ENCODE measurements around the gene SCAF8. TPM values are rescaled to one million over a fixed set of nuclear protein-coding genes. Genes with fewer than 3 reads are reported as not detected.
"Not testable (repeated sequence)": the region's sequence is repeated elsewhere in the genome, so short reads cannot be mapped to it uniquely, and the experiment has no call there.

Gene SCAF8
- 48.2 and 50.7 TPM in 2 replicates for total RNA-seq (2014; rRNA removed; shearing (Covaris generic))

GRCh38 chr6:154733183-154733625, at the start of gene SCAF8:
Gene SCAF8 (plus strand): TSS chr6:154733416. CDS start chr6:154733901, 485 bp downstream.
- peaks cover 5% of the 10 kb centered on the region for H3K4me1 ChIP-seq
- peak within 1 kb of the TSS; percentile 99 for H3K4me3 ChIP-seq
- H3K27me3 ChIP-seq = no peaks in the 10 kb centered on the region
- peak; percentile 72 to 87 for DNase-seq
- peaks cover 3% of the 10 kb centered on the region; the same call in 1 of the 2 replicates for H3K36me3 ChIP-seq
- H3K27ac ChIP-seq = peak within 1 kb of the TSS; percentile 99
- H3K9me3 ChIP-seq (replicated peaks) = no peaks in the 10 kb centered on the region

- no peaks in the 10 kb centered on the region for H3K36me3 ChIP-seq
- H3K27me3 ChIP-seq = no peaks in the 10 kb centered on the region
- H3K4me1 ChIP-seq = no peaks in the 10 kb centered on the region
- no peak overlapping the region for H3K4me3 ChIP-seq
- H3K9me3 ChIP-seq (replicated peaks) = no peaks in the 10 kb centered on the region
- no peak for DNase-seq
- H3K27ac ChIP-seq = no peak overlapping the region
Observed at GRCh38 chr6:154683756-154684523, 49.3 kb upstream of the SCAF8 start.

- no peaks in the 10 kb centered on the region for H3K27me3 ChIP-seq
- H3K4me1 ChIP-seq = no peaks in the 10 kb centered on the region
- H3K4me3 ChIP-seq = no peak overlapping the region
- no peaks in the 10 kb centered on the region for H3K9me3 ChIP-seq (replicated peaks)
- H3K27ac ChIP-seq = no peak overlapping the region
- H3K36me3 ChIP-seq = no peaks in the 10 kb centered on the region
- no peak for DNase-seq
Observed at GRCh38 chr6:154686162-154686561, 47.1 kb upstream of the SCAF8 start.

- H3K9me3 ChIP-seq (replicated peaks) = no peaks in the 10 kb centered on the region
- no peaks in the 10 kb centered on the region for H3K27me3 ChIP-seq
- DNase-seq = no peak
- H3K4me1 ChIP-seq = no peaks in the 10 kb centered on the region
- H3K4me3 ChIP-seq = no peak overlapping the region
- H3K36me3 ChIP-seq = no peaks in the 10 kb centered on the region
- no peak overlapping the region for H3K27ac ChIP-seq
Observed at GRCh38 chr6:154689493-154690255, 43.5 kb upstream of the SCAF8 start.

GRCh38 chr6:154690857-154691256, 42.4 kb upstream of the SCAF8 start:
- no peak for DNase-seq
- Histone ChIP-seq H3K4me1 (no peaks in the 10 kb centered on the region), H3K36me3 (no peaks in the 10 kb centered on the region), H3K27ac (no peak overlapping the region), H3K4me3 (no peak overlapping the region), H3K27me3 (no peaks in the 10 kb centered on the region), H3K9me3 (replicated peaks) (no peaks in the 10 kb centered on the region)

GRCh38 chr6:154696661-154697060, 36.6 kb upstream of the SCAF8 start:
- Histone ChIP-seq H3K4me1 (no peaks in the 10 kb centered on the region), H3K36me3 (no peaks in the 10 kb centered on the region), H3K27me3 (no peaks in the 10 kb centered on the region), H3K4me3 (no peak overlapping the region), H3K9me3 (replicated peaks) (no peaks in the 10 kb centered on the region), H3K27ac (no peak overlapping the region)
- DNase-seq = no peak

- Histone ChIP-seq H3K4me1 (no peaks in the 10 kb centered on the region), H3K9me3 (replicated peaks) (no peaks in the 10 kb centered on the region), H3K27ac (no peak overlapping the region), H3K4me3 (no peak overlapping the region), H3K36me3 (no peaks in the 10 kb centered on the region), H3K27me3 (no peaks in the 10 kb centered on the region)
- DNase-seq = no peak
Observed at GRCh38 chr6:154703124-154703523, 30.1 kb upstream of the SCAF8 start.

GRCh38 chr6:154705471-154706113, 27.6 kb upstream of the SCAF8 start:
- H3K9me3 ChIP-seq (replicated peaks) = no peaks in the 10 kb centered on the region
- DNase-seq = peak in 1 of 2 experiments; percentile 7
- no peak overlapping the region for H3K27ac ChIP-seq
- no peaks in the 10 kb centered on the region for H3K36me3 ChIP-seq
- no peaks in the 10 kb centered on the region for H3K4me1 ChIP-seq
- no peak overlapping the region for H3K4me3 ChIP-seq
- no peaks in the 10 kb centered on the region for H3K27me3 ChIP-seq

GRCh38 chr6:154706389-154706788, 26.8 kb upstream of the SCAF8 start:
- H3K9me3 ChIP-seq (replicated peaks) = no peaks in the 10 kb centered on the region
- H3K4me1 ChIP-seq = no peaks in the 10 kb centered on the region

GRCh38 chr6:154709621-154710020, 23.6 kb upstream of the SCAF8 start:
- Histone ChIP-seq H3K27ac (no peak overlapping the region), H3K4me1 (no peaks in the 10 kb centered on the region), H3K36me3 (no peaks in the 10 kb centered on the region), H3K9me3 (replicated peaks) (no peaks in the 10 kb centered on the region), H3K27me3 (no peaks in the 10 kb centered on the region), H3K4me3 (no peak overlapping the region)
- no peak for DNase-seq

More at GRCh38 chr6:154706389-154706788, 26.8 kb upstream of the SCAF8 start:
- Histone ChIP-seq H3K36me3 (no peaks in the 10 kb centered on the region), H3K27me3 (no peaks in the 10 kb centered on the region), H3K4me3 (no peak overlapping the region), H3K27ac (no peak overlapping the region)
- no peak for DNase-seq

GRCh38 chr6:154710689-154711088, 22.5 kb upstream of the SCAF8 start:
- Histone ChIP-seq H3K4me3 (no peak overlapping the region), H3K36me3 (no peaks in the 10 kb centered on the region), H3K27me3 (no peaks in the 10 kb centered on the region), H3K27ac (no peak overlapping the region), H3K4me1 (no peaks in the 10 kb centered on the region), H3K9me3 (replicated peaks) (no peaks in the 10 kb centered on the region)
- no peak for DNase-seq

GRCh38 chr6:154715446-154715845, 17.8 kb upstream of the SCAF8 start:
- no peak for DNase-seq
- Histone ChIP-seq H3K36me3 (no peaks in the 10 kb centered on the region), H3K4me3 (no peak overlapping the region), H3K4me1 (no peaks in the 10 kb centered on the region), H3K27ac (no peak overlapping the region), H3K27me3 (no peaks in the 10 kb centered on the region), H3K9me3 (replicated peaks) (0 out of 2 replicates have a peak, but pooled peaks cover 4% of the 10 kb centered on the region)

- not testable (repeated sequence) for DNase-seq; H3K27me3 ChIP-seq; H3K36me3 ChIP-seq; H3K4me1 ChIP-seq; H3K4me3 ChIP-seq; H3K27ac ChIP-seq; H3K9me3 ChIP-seq (replicated peaks)
Observed at GRCh38 chr6:154716350-154716749, 16.9 kb upstream of the SCAF8 start.

GRCh38 chr6:154719433-154719832, 13.8 kb upstream of the SCAF8 start:
- Histone ChIP-seq H3K9me3 (replicated peaks) (0 out of 2 replicates have a peak, but pooled peaks cover 4% of the 10 kb centered on the region), H3K4me1 (0 out of 2 replicates have a peak, but pooled peaks cover 3% of the 10 kb centered on the region), H3K4me3 (no peak overlapping the region), H3K36me3 (no peaks in the 10 kb centered on the region), H3K27me3 (no peaks in the 10 kb centered on the region), H3K27ac (no peak overlapping the region)
- no peak for DNase-seq

GRCh38 chr6:154719854-154720253, 13.4 kb upstream of the SCAF8 start:
- Histone ChIP-seq H3K4me1 (0 out of 2 replicates have a peak, but pooled peaks cover 3% of the 10 kb centered on the region), H3K27me3 (no peaks in the 10 kb centered on the region), H3K9me3 (replicated peaks) (0 out of 2 replicates have a peak, but pooled peaks cover 4% of the 10 kb centered on the region), H3K4me3 (no peak overlapping the region), H3K36me3 (no peaks in the 10 kb centered on the region), H3K27ac (no peak overlapping the region)
- DNase-seq = no peak

Data from SJCRH30 (cell line).